Measurements from ENCODE around the gene C10orf90.

- TF ChIP-seq CTCF (IDR thresholded peaks at IDR 0.05) = no peak
- no peak for TF ChIP-seq POLR2A (IDR thresholded peaks at IDR 0.05)
Observed at GRCh38 chr10:126459032-126459831, 211.3 kb downstream of the C10orf90 start.

All from testis (tissue), 2 donors.